Skin of body (tissue), 2 donors: ENCODE measurements around the gene KCTD17. TPM values are rescaled to one million over a fixed set of nuclear protein-coding genes. Genes with fewer than 3 reads are reported as not detected.

ENCODE experiments used
- DNase-seq: peaks from one replicate; lab custom pipeline; 2025; lab: John Stamatoyannopoulos, UW
- total RNA-seq: library from RNA; depleted of rRNA; stranded (reverse); fragments of >200 nt; gene quantifications from one replicate; pipeline ENCODE4 v1.2.3, GENCODE V29; 2014

The KCTD17 gene
- total RNA-seq, 1 donor from 2014 or later = 11.7 TPM

GRCh38 chr22:37043209-37043827 is 8.2 kb upstream of the KCTD17 start:
- DNase-seq = no peak

- no peak for DNase-seq
Observed at GRCh38 chr22:37043828-37044538, 7.6 kb upstream of the KCTD17 start.

GRCh38 chr22:37044634-37045625 is 6.6 kb upstream of the KCTD17 start:
- DNase-seq = no peak

- no peak for DNase-seq
Observed at GRCh38 chr22:37045958-37046357, 5.6 kb upstream of the KCTD17 start.

- no peak for DNase-seq
Observed at GRCh38 chr22:37046589-37046988, 5.0 kb upstream of the KCTD17 start.

- DNase-seq = no peak
Observed at GRCh38 chr22:37047006-37047405, 4.5 kb upstream of the KCTD17 start.

GRCh38 chr22:37048133-37048532 is 3.4 kb upstream of the KCTD17 start:
- DNase-seq = no peak

- DNase-seq = no peak
Observed at GRCh38 chr22:37049224-37049623, 2.3 kb upstream of the KCTD17 start.

GRCh38 chr22:37050913-37051312 is 629 bp upstream of the KCTD17 start:
- no peak for DNase-seq

GRCh38 chr22:37052386-37053309 is 1.1 kb downstream of the KCTD17 start:
- no peak for DNase-seq

GRCh38 chr22:37053310-37054055 is 1.9 kb downstream of the KCTD17 start:
- no peak for DNase-seq

GRCh38 chr22:37054056-37054395 is 2.5 kb downstream of the KCTD17 start:
- no peak for DNase-seq

- DNase-seq = no peak
Observed at GRCh38 chr22:37054600-37055365, 3.2 kb downstream of the KCTD17 start.

GRCh38 chr22:37056246-37056645 is 4.7 kb downstream of the KCTD17 start:
- no peak for DNase-seq

- DNase-seq = no peak
Observed at GRCh38 chr22:37057226-37057625, 5.7 kb downstream of the KCTD17 start.

- DNase-seq = no peak
Observed at GRCh38 chr22:37057796-37058510, 6.4 kb downstream of the KCTD17 start.

GRCh38 chr22:37058917-37059701 is 7.6 kb downstream of the KCTD17 start:
- DNase-seq = no peak

- DNase-seq = no peak
Observed at GRCh38 chr22:37059876-37060449, 8.4 kb downstream of the KCTD17 start.
